Transverse colon (tissue), 3 donors: Measurements from ENCODE around the gene TTC29.

Experiments used
- CTCF ChIP-seq, 5 experiments: fragments of 200-600 bp in 3 of 5; fragments of 450-650 bp in 2 of 5; sonication (generic) in 3 of 5; IDR thresholded peaks; 1 replicate in 2 of 5; 2 replicates in 3 of 5; pipeline ENCODE4 v1.5.1; 2016 to 2017; ENCODE audit warnings: antibody characterized with exemption in 5 of 5, inconsistent platforms in 3 of 5, mild to moderate bottlenecking in 2 of 5, moderate library complexity in 1 of 5
- POLR2A ChIP-seq: fragments of 450-650 bp; IDR thresholded peaks from one replicate; pipeline ENCODE4 v1.6.1; 2016; ENCODE audit warnings: antibody characterized with exemption, mild to moderate bottlenecking, moderate library complexity

- TF ChIP-seq CTCF (IDR thresholded peaks at IDR 0.05) (no peak), POLR2A (no peak)
Observed at GRCh38 chr4:146959692-146960091, 14.0 kb upstream of the TTC29 start.
